Stimulated activated CD8-positive, alpha-beta memory T cell treated with anti-CD3 and anti-CD28 coated beads, Interleukin-12 subunit alpha, Interleukin-12 subunit beta, amount 100 ng/mL, for 24 hours (primary cell): ENCODE measurements around the gene ADARB2.
"Not testable (repeated sequence)": the region's sequence is repeated elsewhere in the genome, so short reads cannot be mapped to it uniquely, and the experiment has no call there.

Experiments used
- DNase-seq: peaks from one replicate; pipeline ENCODE4 v3.0.0-alpha.2; 2020; ENCODE audit errors: extremely low read depth

ADARB2 gene

GRCh38 chr10:1467334-1468076 is 269.8 kb downstream of the ADARB2 start:
- no peak for DNase-seq

GRCh38 chr10:1465993-1466764 is 271.1 kb downstream of the ADARB2 start:
- DNase-seq: no peak

- DNase-seq: no peak
These were observed 271.9 kb downstream of the ADARB2 start for GRCh38 chr10:1465418-1465911.

GRCh38 chr10:1464881-1465417 is 272.4 kb downstream of the ADARB2 start:
- no peak for DNase-seq

GRCh38 chr10:1463971-1464370 is 273.4 kb downstream of the ADARB2 start:
- not testable (repeated sequence) for DNase-seq

GRCh38 chr10:1462994-1463633 is 274.2 kb downstream of the ADARB2 start:
- DNase-seq: no peak

- DNase-seq: no peak
These were observed 274.8 kb downstream of the ADARB2 start for GRCh38 chr10:1462521-1462920.

GRCh38 chr10:1462032-1462431 is 275.3 kb downstream of the ADARB2 start:
- DNase-seq: no peak

GRCh38 chr10:1461016-1461415 is 276.3 kb downstream of the ADARB2 start:
- no peak for DNase-seq

GRCh38 chr10:1459664-1460063 is 277.7 kb downstream of the ADARB2 start:
- DNase-seq: not testable (repeated sequence)

- no peak for DNase-seq
These were observed 282.4 kb downstream of the ADARB2 start for GRCh38 chr10:1454951-1455350.

- no peak for DNase-seq
These were observed 282.9 kb downstream of the ADARB2 start for GRCh38 chr10:1454428-1454827.

- DNase-seq: no peak
These were observed 284.5 kb downstream of the ADARB2 start for GRCh38 chr10:1452777-1453176.

GRCh38 chr10:1451941-1452340 is 285.4 kb downstream of the ADARB2 start:
- no peak for DNase-seq

- DNase-seq: no peak
These were observed 285.9 kb downstream of the ADARB2 start for GRCh38 chr10:1451362-1451888.

- DNase-seq: no peak
These were observed 287.6 kb downstream of the ADARB2 start for GRCh38 chr10:1449572-1450205.

- DNase-seq: no peak
These were observed 288.3 kb downstream of the ADARB2 start for GRCh38 chr10:1449021-1449420.

- no peak for DNase-seq
These were observed 288.9 kb downstream of the ADARB2 start for GRCh38 chr10:1448252-1448930.

GRCh38 chr10:1444826-1445225 is 292.5 kb downstream of the ADARB2 start:
- no peak for DNase-seq

GRCh38 chr10:1440897-1441296 is 296.4 kb downstream of the ADARB2 start:
- DNase-seq: no peak
